ENCODE data around the gene FETUB. TPM values are rescaled to one million over a fixed set of nuclear protein-coding genes. Genes with fewer than 3 reads are reported as not detected.

The FETUB gene
- 0.07 to 0.37 TPM (median 0.26 TPM) in 3 of 5 replicates, not detected in the others for total RNA-seq (2022; extraction: Qiagen RNA extraction; ENCODE audit: low read depth)

GRCh38 chr3:186639778-186640472, at the start of gene FETUB:
Gene FETUB, plus strand, starts transcription at chr3:186640399. Its CDS starts 62 bp downstream, at chr3:186640461.

GRCh38 chr3:186612721-186613636, 27.2 kb upstream of the FETUB start, which contains the start of gene AHSG:
Gene AHSG, plus strand, starts transcription at chr3:186613060. Its CDS starts 82 bp downstream, at chr3:186613142.

GRCh38 chr3:186665625-186666188, 25.5 kb downstream of the FETUB start, which contains the start of gene HRG:
Gene HRG, plus strand, starts transcription at chr3:186666014. Its CDS starts 18 bp downstream, at chr3:186666032.

Other genes with a start within 250 kb of the FETUB start
- gene CRYGS, start 96.0 kb upstream of the FETUB start, total RNA-seq (2022; extraction: Qiagen RNA extraction; ENCODE audit: low read depth) = 0.44 to 1.5 TPM (median 0.61 TPM) in 5 replicates
- 5.5 to 6.5 TPM (median 6.3 TPM) in 5 replicates for gene TBCCD1, start 73.1 kb upstream of the FETUB start, total RNA-seq (2022; extraction: Qiagen RNA extraction; ENCODE audit: low read depth)
- 51.0 to 57.0 TPM (median 54.6 TPM) in 5 replicates for gene DNAJB11, start 69.7 kb upstream of the FETUB start, total RNA-seq (2022; extraction: Qiagen RNA extraction; ENCODE audit: low read depth)
- 0.18 TPM in 1 of 5 replicates, not detected in the others for gene AHSG, start 27.3 kb upstream of the FETUB start, total RNA-seq (2022; extraction: Qiagen RNA extraction; ENCODE audit: low read depth)
- gene HRG, start 25.6 kb downstream of the FETUB start, total RNA-seq (2022; extraction: Qiagen RNA extraction; ENCODE audit: low read depth) = not detected in 5 replicates
- gene KNG1, start 77.0 kb downstream of the FETUB start, total RNA-seq (2022; extraction: Qiagen RNA extraction; ENCODE audit: low read depth) = 0.09 TPM in 1 of 5 replicates, not detected in the others
- gene EIF4A2, start 143.2 kb downstream of the FETUB start, total RNA-seq (2022; extraction: Qiagen RNA extraction; ENCODE audit: low read depth) = 102 to 148 TPM (median 131 TPM) in 5 replicates
- 46.2 to 67.7 TPM (median 46.8 TPM) in 5 replicates for gene RFC4, start 166.1 kb downstream of the FETUB start, total RNA-seq (2022; extraction: Qiagen RNA extraction; ENCODE audit: low read depth)
- not detected in 5 replicates for gene ADIPOQ, start 202.3 kb downstream of the FETUB start, total RNA-seq (2022; extraction: Qiagen RNA extraction; ENCODE audit: low read depth)

All from A549 treated with RU486 at 1 μM for 4 hours (cell line).